ENCODE results near the gene DBN1.

DNA sequence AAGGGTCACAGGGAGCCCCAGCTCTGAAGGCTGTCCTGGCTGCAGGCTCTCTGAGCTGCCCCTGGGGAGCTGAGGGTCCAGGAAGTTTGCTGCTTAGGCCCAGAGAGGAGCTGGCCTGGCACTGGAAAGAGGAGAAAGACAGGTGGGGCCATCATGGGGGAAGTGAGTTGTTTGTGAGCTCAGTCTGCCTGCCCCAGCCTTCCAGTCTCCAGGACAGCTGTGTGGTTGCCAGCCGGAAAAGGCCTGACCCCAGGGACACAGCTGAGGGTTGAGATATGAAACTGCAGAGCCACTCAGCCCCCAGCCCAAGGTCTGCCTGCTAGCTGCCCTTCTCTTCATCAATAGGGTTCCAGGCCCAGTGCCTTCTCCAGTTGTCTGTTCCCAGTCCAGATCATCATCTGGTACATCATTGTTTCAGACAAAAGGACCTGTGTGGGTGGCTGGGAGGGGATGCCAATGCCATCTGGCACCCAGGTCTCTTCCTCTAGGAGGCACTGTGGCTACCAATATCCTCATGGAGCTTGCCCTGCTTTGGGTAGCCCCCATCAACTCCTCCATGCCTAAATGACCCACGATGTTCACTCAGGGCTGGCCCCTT, 47.6 kb upstream of the DBN1 start:
- TF ChIP-seq, protein P1, sequence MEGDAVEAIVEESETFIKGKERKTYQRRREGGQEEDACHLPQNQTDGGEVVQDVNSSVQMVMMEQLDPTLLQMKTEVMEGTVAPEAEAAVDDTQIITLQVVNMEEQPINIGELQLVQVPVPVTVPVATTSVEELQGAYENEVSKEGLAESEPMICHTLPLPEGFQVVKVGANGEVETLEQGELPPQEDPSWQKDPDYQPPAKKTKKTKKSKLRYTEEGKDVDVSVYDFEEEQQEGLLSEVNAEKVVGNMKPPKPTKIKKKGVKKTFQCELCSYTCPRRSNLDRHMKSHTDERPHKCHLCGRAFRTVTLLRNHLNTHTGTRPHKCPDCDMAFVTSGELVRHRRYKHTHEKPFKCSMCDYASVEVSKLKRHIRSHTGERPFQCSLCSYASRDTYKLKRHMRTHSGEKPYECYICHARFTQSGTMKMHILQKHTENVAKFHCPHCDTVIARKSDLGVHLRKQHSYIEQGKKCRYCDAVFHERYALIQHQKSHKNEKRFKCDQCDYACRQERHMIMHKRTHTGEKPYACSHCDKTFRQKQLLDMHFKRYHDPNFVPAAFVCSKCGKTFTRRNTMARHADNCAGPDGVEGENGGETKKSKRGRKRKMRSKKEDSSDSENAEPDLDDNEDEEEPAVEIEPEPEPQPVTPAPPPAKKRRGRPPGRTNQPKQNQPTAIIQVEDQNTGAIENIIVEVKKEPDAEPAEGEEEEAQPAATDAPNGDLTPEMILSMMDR (IDR thresholded peaks at IDR 0.05): no peak
- TF ChIP-seq POLR2A (IDR thresholded peaks at IDR 0.05): no peak

All from ovary (tissue), 3 donors.